Testis (tissue), 2 donors: ENCODE results near the gene DNAJB7.

ENCODE experiments used
- CTCF ChIP-seq, 3 experiments: fragments of 450-650 bp in 2 of 3; fragments of 200-600 bp in 1 of 3; sonication (generic) in 1 of 3; IDR thresholded peaks; one replicate each; pipeline ENCODE4 v1.5.1; 2016 to 2019; ENCODE audit warnings: antibody characterized with exemption in 3 of 3, mild to moderate bottlenecking in 2 of 3, moderate library complexity in 1 of 3
- POLR2A ChIP-seq: fragments of 450-650 bp; IDR thresholded peaks from one replicate; pipeline ENCODE4 v1.6.1; 2017; ENCODE audit warnings: antibody characterized with exemption, mild to moderate bottlenecking, moderate library complexity

- TF ChIP-seq CTCF (IDR thresholded peaks at IDR 0.05) (peak; percentile 20 to 38 (median 31)), POLR2A (no peak)
These were observed 37.0 kb upstream of the DNAJB7 start for GRCh38 chr22:40898850-40899357.
